ENCODE data around the gene TMA7B. TPM values are rescaled to one million over a fixed set of nuclear protein-coding genes. Genes with fewer than 3 reads are reported as not detected.

TMA7B gene
- total RNA-seq, 1 experiment from 2014 or later = not detected

GRCh38 chr22:39931251-39931650, 28.9 kb upstream of the TMA7B start:
- in situ Hi-C loops (cut with HindIII; ENCODE audit: low sequenced_read_pairs) = no loop called here
- no peak for DNase-seq (ENCODE audit: low spot score)

GRCh38 chr22:39932166-39932565, 28.0 kb upstream of the TMA7B start:
- in situ Hi-C loops (cut with HindIII; ENCODE audit: low sequenced_read_pairs) = no loop called here
- no peak for DNase-seq (ENCODE audit: low spot score)

- peak; percentile 22 for DNase-seq (ENCODE audit: low spot score)
- in situ Hi-C loops (cut with HindIII; ENCODE audit: low sequenced_read_pairs) = no loop called here
These were observed 27.1 kb upstream of the TMA7B start for GRCh38 chr22:39932918-39933649.

- DNase-seq (ENCODE audit: low spot score) = no peak
- in situ Hi-C loops (cut with HindIII; ENCODE audit: low sequenced_read_pairs) = no loop called here
These were observed 26.5 kb upstream of the TMA7B start for GRCh38 chr22:39933741-39934140.

- in situ Hi-C loops (cut with HindIII; ENCODE audit: low sequenced_read_pairs) = no loop called here
- DNase-seq (ENCODE audit: low spot score) = no peak
These were observed 25.1 kb upstream of the TMA7B start for GRCh38 chr22:39935116-39935515.

GRCh38 chr22:39935612-39936011, 24.6 kb upstream of the TMA7B start:
- no peak for DNase-seq (ENCODE audit: low spot score)
- in situ Hi-C loops (cut with HindIII; ENCODE audit: low sequenced_read_pairs) = no loop called here

GRCh38 chr22:39936523-39937145, 23.6 kb upstream of the TMA7B start:
- DNase-seq (ENCODE audit: low spot score) = no peak
- in situ Hi-C loops (cut with HindIII; ENCODE audit: low sequenced_read_pairs) = no loop called here

GRCh38 chr22:39937906-39938305, 22.3 kb upstream of the TMA7B start:
- no peak for DNase-seq (ENCODE audit: low spot score)
- in situ Hi-C loops (cut with HindIII; ENCODE audit: low sequenced_read_pairs) = no loop called here

- no peak for DNase-seq (ENCODE audit: low spot score)
- in situ Hi-C loops (cut with HindIII; ENCODE audit: low sequenced_read_pairs) = no loop called here
These were observed 21.6 kb upstream of the TMA7B start for GRCh38 chr22:39938509-39939111.

GRCh38 chr22:39939830-39940229, 20.4 kb upstream of the TMA7B start:
- DNase-seq (ENCODE audit: low spot score) = no peak
- in situ Hi-C loops (cut with HindIII; ENCODE audit: low sequenced_read_pairs) = no loop called here

GRCh38 chr22:39940757-39941305, 19.4 kb upstream of the TMA7B start:
- no peak for DNase-seq (ENCODE audit: low spot score)
- in situ Hi-C loops (cut with HindIII; ENCODE audit: low sequenced_read_pairs) = no loop called here

- no peak for DNase-seq (ENCODE audit: low spot score)
These were observed 18.6 kb upstream of the TMA7B start for GRCh38 chr22:39941601-39942000.

GRCh38 chr22:39942439-39943230, 17.6 kb upstream of the TMA7B start:
- DNase-seq (ENCODE audit: low spot score) = no peak
- in situ Hi-C loops (cut with HindIII; ENCODE audit: low sequenced_read_pairs) = no loop called here

More at GRCh38 chr22:39941601-39942000, 18.6 kb upstream of the TMA7B start:
- in situ Hi-C loops (cut with HindIII; ENCODE audit: low sequenced_read_pairs) = no loop called here

GRCh38 chr22:39943337-39943736, 16.9 kb upstream of the TMA7B start:
- in situ Hi-C loops (cut with HindIII; ENCODE audit: low sequenced_read_pairs) = no loop called here

GRCh38 chr22:39943953-39944872, 16.0 kb upstream of the TMA7B start:
- no peak for DNase-seq (ENCODE audit: low spot score)
- in situ Hi-C loops (cut with HindIII; ENCODE audit: low sequenced_read_pairs) = no loop called here

More at GRCh38 chr22:39943337-39943736, 16.9 kb upstream of the TMA7B start:
- DNase-seq (ENCODE audit: low spot score) = no peak

GRCh38 chr22:39946126-39946502, 14.1 kb upstream of the TMA7B start:
- no peak for DNase-seq (ENCODE audit: low spot score)
- in situ Hi-C loops (cut with HindIII; ENCODE audit: low sequenced_read_pairs) = no loop called here

- DNase-seq (ENCODE audit: low spot score) = peak; percentile 17
- in situ Hi-C loops (cut with HindIII; ENCODE audit: low sequenced_read_pairs) = no loop called here
These were observed 13.5 kb upstream of the TMA7B start for GRCh38 chr22:39946503-39947219.
